ENCODE results near the gene RCOR1. TPM values are rescaled to one million over a fixed set of nuclear protein-coding genes. Genes with fewer than 3 reads are reported as not detected.

The RCOR1 gene
- total RNA-seq, 3 donors from 2014 or later (not counting 1 experiment from before 2014, with no cell fraction given): 20.3 to 36.5 (median 21.8) TPM

DNA sequence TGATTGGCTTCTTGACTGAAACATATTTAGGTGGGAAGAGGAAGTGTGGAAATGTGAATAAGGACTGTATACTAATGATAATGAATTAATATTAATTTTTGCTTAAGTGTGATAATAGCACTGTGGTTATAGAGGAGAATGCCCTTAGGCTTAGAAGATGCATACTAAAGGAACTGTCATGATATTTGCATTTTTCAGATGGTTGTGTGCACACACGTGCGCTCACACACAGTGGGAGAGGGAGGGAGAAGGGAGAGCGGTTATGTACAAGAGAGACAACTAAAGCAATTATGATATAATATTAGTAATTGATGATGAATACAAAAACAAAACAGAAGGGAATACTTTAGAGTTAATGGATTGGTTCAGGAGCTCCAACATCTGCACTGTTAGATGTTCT lies 54.2 kb downstream of the RCOR1 start:
- ATAC-seq (no peak), DNase-seq (no peak)
- no peaks in the 10 kb centered on the region for H3K36me3 Mint-ChIP-seq
- no peaks in the 10 kb centered on the region for H3K27me3 ChIP-seq (ENCODE audit: control insufficient read depth, insufficient read depth, low read length)
- TF ChIP-seq, protein P1, sequence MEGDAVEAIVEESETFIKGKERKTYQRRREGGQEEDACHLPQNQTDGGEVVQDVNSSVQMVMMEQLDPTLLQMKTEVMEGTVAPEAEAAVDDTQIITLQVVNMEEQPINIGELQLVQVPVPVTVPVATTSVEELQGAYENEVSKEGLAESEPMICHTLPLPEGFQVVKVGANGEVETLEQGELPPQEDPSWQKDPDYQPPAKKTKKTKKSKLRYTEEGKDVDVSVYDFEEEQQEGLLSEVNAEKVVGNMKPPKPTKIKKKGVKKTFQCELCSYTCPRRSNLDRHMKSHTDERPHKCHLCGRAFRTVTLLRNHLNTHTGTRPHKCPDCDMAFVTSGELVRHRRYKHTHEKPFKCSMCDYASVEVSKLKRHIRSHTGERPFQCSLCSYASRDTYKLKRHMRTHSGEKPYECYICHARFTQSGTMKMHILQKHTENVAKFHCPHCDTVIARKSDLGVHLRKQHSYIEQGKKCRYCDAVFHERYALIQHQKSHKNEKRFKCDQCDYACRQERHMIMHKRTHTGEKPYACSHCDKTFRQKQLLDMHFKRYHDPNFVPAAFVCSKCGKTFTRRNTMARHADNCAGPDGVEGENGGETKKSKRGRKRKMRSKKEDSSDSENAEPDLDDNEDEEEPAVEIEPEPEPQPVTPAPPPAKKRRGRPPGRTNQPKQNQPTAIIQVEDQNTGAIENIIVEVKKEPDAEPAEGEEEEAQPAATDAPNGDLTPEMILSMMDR (IDR thresholded peaks at IDR 0.05): no peak
- no peaks in the 10 kb centered on the region for H3K36me3 ChIP-seq (ENCODE audit: control insufficient read depth, insufficient read depth, low read length)
- no peaks in the 10 kb centered on the region for H3K27me3 Mint-ChIP-seq (ENCODE audit: low read depth in 2 of 2)
- peaks cover 60 to 62% of the 10 kb centered on the region in 2 donors for H3K4me1 Mint-ChIP-seq
- intact Hi-C loops (cut with micrococcal nuclease): no loop called here
- no peak overlapping the region for H3K4me3 Mint-ChIP-seq
- H3K4me3 ChIP-seq (ENCODE audit: low read length): no peak overlapping the region
- no peaks in the 10 kb centered on the region for H3K9me3 ChIP-seq (ENCODE audit: control insufficient read depth, insufficient read depth, low read length)
- no peak overlapping the region for H3K27ac ChIP-seq (ENCODE audit: low read length)
- 66% methylated on average over 2 of the region's 3 CpGs for WGBS (ENCODE audit: insufficient coverage)
- H3K4me1 ChIP-seq (ENCODE audit: control insufficient read depth, insufficient read depth, low read length): peaks cover 4% of the 10 kb centered on the region
- H3K27ac Mint-ChIP-seq: no peak overlapping the region
- no peaks in the 10 kb centered on the region for H3K9me3 Mint-ChIP-seq

- WGBS (ENCODE audit: insufficient coverage): 93% methylated on average over 2 of the region's 3 CpGs
Measured at GRCh38 chr14:102652194-102652593, 59.7 kb downstream of the RCOR1 start.

GRCh38 chr14:102654298-102654697 lies 61.8 kb downstream of the RCOR1 start:
- TF ChIP-seq, protein P1 (IDR thresholded peaks at IDR 0.05): no peak
- no peaks in the 10 kb centered on the region for H3K27me3 Mint-ChIP-seq (ENCODE audit: low read depth in 2 of 2)
- H3K9me3 Mint-ChIP-seq: peaks cover 0 to 2% of the 10 kb centered on the region in 2 donors
- DNase-seq (no peak), ATAC-seq (no peak)
- Histone ChIP-seq H3K4me1 (ENCODE audit: control insufficient read depth, insufficient read depth, low read length) (no peaks in the 10 kb centered on the region), H3K4me3 (ENCODE audit: low read length) (no peak overlapping the region), H3K27ac (ENCODE audit: low read length) (no peak overlapping the region), H3K36me3 (ENCODE audit: control insufficient read depth, insufficient read depth, low read length) (no peaks in the 10 kb centered on the region), H3K27me3 (ENCODE audit: control insufficient read depth, insufficient read depth, low read length) (no peaks in the 10 kb centered on the region), H3K9me3 (ENCODE audit: control insufficient read depth, insufficient read depth, low read length) (no peaks in the 10 kb centered on the region)
- WGBS (ENCODE audit: insufficient coverage): 96% methylated on average over 4 of the region's 4 CpGs
- no peak overlapping the region for H3K27ac Mint-ChIP-seq
- H3K4me1 Mint-ChIP-seq: peaks cover 18 to 26% of the 10 kb centered on the region in 2 donors
- no peak overlapping the region for H3K4me3 Mint-ChIP-seq
- intact Hi-C loops (cut with micrococcal nuclease): no loop called here
- H3K36me3 Mint-ChIP-seq: no peaks in the 10 kb centered on the region

More at GRCh38 chr14:102652194-102652593, 59.7 kb downstream of the RCOR1 start:
- Mint-ChIP-seq H3K36me3 (no peaks in the 10 kb centered on the region), H3K9me3 (peaks cover 0 to 2% of the 10 kb centered on the region in 2 donors), H3K27me3 (ENCODE audit: low read depth in 2 of 2) (no peaks in the 10 kb centered on the region), H3K4me3 (no peak overlapping the region), H3K4me1 (peaks cover 9 to 30% of the 10 kb centered on the region in 2 donors), H3K27ac (peak overlapping the region in 1 of 2 donors; percentile 17)
- Histone ChIP-seq H3K36me3 (ENCODE audit: control insufficient read depth, insufficient read depth, low read length) (no peaks in the 10 kb centered on the region), H3K4me1 (ENCODE audit: control insufficient read depth, insufficient read depth, low read length) (no peaks in the 10 kb centered on the region), H3K4me3 (ENCODE audit: low read length) (no peak overlapping the region), H3K27me3 (ENCODE audit: control insufficient read depth, insufficient read depth, low read length) (no peaks in the 10 kb centered on the region), H3K9me3 (ENCODE audit: control insufficient read depth, insufficient read depth, low read length) (no peaks in the 10 kb centered on the region), H3K27ac (ENCODE audit: low read length) (no peak overlapping the region)
- TF ChIP-seq, protein P1 (IDR thresholded peaks at IDR 0.05): no peak
- intact Hi-C loops (cut with micrococcal nuclease): no loop called here
- no peak for ATAC-seq
- DNase-seq: no peak

DNA sequence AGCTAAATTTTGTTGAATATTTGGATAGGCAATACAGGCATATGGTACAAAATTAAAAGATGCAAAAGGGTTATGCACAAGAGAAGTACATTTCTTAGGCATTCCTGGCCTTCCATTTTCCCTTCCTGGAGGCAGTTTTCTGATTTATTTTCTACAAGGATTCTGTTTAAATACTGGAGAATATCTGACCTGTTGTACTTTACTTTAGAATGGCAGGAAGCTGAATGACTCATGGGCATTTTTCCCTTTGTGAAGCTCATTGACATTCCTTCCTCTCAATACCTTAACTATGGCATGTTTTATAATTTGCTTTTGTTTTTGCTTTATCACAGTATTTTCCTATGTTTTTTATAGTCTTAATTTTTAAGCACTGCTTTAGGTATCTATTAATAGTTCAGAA lies 62.7 kb downstream of the RCOR1 start:
- Mint-ChIP-seq H3K4me3 (no peak overlapping the region), H3K36me3 (no peaks in the 10 kb centered on the region), H3K4me1 (peaks cover 23 to 26% of the 10 kb centered on the region in 2 donors), H3K9me3 (peaks cover 0 to 2% of the 10 kb centered on the region in 2 donors), H3K27me3 (ENCODE audit: low read depth in 2 of 2) (no peaks in the 10 kb centered on the region), H3K27ac (no peak overlapping the region)
- ATAC-seq: no peak
- Histone ChIP-seq H3K27ac (ENCODE audit: low read length) (no peak overlapping the region), H3K4me3 (ENCODE audit: low read length) (no peak overlapping the region), H3K36me3 (ENCODE audit: control insufficient read depth, insufficient read depth, low read length) (no peaks in the 10 kb centered on the region), H3K4me1 (ENCODE audit: control insufficient read depth, insufficient read depth, low read length) (no peaks in the 10 kb centered on the region), H3K27me3 (ENCODE audit: control insufficient read depth, insufficient read depth, low read length) (no peaks in the 10 kb centered on the region), H3K9me3 (ENCODE audit: control insufficient read depth, insufficient read depth, low read length) (no peaks in the 10 kb centered on the region)
- DNase-seq: no peak
- intact Hi-C loops (cut with micrococcal nuclease): no loop called here
- TF ChIP-seq, protein P1 (IDR thresholded peaks at IDR 0.05): no peak

All from natural killer cell (primary cell).